Vagina (tissue), 2 donors: ENCODE results near the gene NOP9. TPM values are rescaled to one million over a fixed set of nuclear protein-coding genes. Genes with fewer than 3 reads are reported as not detected.

Experiments
- DNase-seq, 2 donors: peaks; one replicate each; pipeline ENCODE4 v3.0.0-alpha.2; 2017; ENCODE audit errors: extremely low spot score in 2 of 2
- H3K27ac ChIP-seq: fragments of 200-600 bp; sonication (generic); one replicate; pipeline ENCODE4 v1.5.1; 2019
- H3K27me3 ChIP-seq: fragments of 200-600 bp; sonication (generic); one replicate; pipeline ENCODE4 v1.5.1; 2019
- H3K36me3 ChIP-seq, 2 donors: fragments of 200-600 bp; sonication (generic); one replicate each; pipeline ENCODE4 v1.5.1; 2017 to 2019
- H3K4me1 ChIP-seq: fragments of 200-600 bp; sonication (generic); one replicate; pipeline ENCODE4 v1.5.1; 2019
- H3K4me3 ChIP-seq, 2 donors: fragments of 200-600 bp; sonication (generic); 1 replicate in 1 of 2; 2 replicates in 1 of 2; pipeline ENCODE4 v1.5.1; 2016 to 2019
- H3K9me3 ChIP-seq: fragments of 200-600 bp; sonication (generic); one replicate; pipeline ENCODE4 v1.5.1; 2019
- POLR2A ChIP-seq, 2 donors: fragments of 450-650 bp; IDR thresholded peaks; one replicate each; pipeline ENCODE4 v1.6.1; 2017; ENCODE audit warnings: antibody characterized with exemption in 2 of 2, mild to moderate bottlenecking in 2 of 2, moderate library complexity in 2 of 2
- POLR2AphosphoS5 ChIP-seq, 2 donors: sonication (generic); formaldehyde crosslinking; IDR thresholded peaks; one replicate each; pipeline ENCODE4 v1.9.0; 2017; ENCODE audit warnings: antibody characterized with exemption in 2 of 2, mild to moderate bottlenecking in 2 of 2, low read depth in 1 of 2; ENCODE audit not compliant: insufficient read depth in 1 of 2
- intact Hi-C: fragments of 100-400 bp; cut with DNase I; formaldehyde crosslinking; loops from one replicate; pipeline ENCODE4 v1.15.1; 2023
- total RNA-seq: library from RNA; depleted of rRNA; stranded (reverse); fragments of >200 nt; gene quantifications from one replicate; pipeline ENCODE4 v1.2.3, GENCODE V29; 2016
- TF ChIP-seq, protein P1 (sequence below), 3 experiments: fragments of 450-650 bp in 2 of 3; fragments of 200-600 bp in 1 of 3; sonication (generic) in 1 of 3; IDR thresholded peaks; one replicate each; pipeline ENCODE4 v1.5.1; 2017 to 2019; ENCODE audit warnings: antibody characterized with exemption in 3 of 3, mild to moderate bottlenecking in 2 of 3, moderate library complexity in 2 of 3

The NOP9 gene
- total RNA-seq, 1 donor from 2014 or later: 13.8 TPM

DNA sequence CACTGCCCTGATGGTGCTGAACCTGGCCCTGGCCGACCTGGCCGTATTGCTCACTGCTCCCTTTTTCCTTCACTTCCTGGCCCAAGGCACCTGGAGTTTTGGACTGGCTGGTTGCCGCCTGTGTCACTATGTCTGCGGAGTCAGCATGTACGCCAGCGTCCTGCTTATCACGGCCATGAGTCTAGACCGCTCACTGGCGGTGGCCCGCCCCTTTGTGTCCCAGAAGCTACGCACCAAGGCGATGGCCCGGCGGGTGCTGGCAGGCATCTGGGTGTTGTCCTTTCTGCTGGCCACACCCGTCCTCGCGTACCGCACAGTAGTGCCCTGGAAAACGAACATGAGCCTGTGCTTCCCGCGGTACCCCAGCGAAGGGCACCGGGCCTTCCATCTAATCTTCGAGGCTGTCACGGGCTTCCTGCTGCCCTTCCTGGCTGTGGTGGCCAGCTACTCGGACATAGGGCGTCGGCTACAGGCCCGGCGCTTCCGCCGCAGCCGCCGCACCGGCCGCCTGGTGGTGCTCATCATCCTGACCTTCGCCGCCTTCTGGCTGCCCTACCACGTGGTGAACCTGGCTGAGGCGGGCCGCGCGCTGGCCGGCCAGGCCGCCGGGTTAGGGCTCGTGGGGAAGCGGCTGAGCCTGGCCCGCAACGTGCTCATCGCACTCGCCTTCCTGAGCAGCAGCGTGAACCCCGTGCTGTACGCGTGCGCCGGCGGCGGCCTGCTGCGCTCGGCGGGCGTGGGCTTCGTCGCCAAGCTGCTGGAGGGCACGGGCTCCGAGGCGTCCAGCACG lies 16.4 kb downstream of the NOP9 start:
- TF ChIP-seq POLR2A (IDR thresholded peaks at IDR 0.05) (no peak), POLR2AphosphoS5 (IDR thresholded peaks at IDR 0.05; ENCODE audit: insufficient read depth in 1 of 2, low read depth in 1 of 2) (peak; percentile 19 to 62)
- TF ChIP-seq, protein P1, sequence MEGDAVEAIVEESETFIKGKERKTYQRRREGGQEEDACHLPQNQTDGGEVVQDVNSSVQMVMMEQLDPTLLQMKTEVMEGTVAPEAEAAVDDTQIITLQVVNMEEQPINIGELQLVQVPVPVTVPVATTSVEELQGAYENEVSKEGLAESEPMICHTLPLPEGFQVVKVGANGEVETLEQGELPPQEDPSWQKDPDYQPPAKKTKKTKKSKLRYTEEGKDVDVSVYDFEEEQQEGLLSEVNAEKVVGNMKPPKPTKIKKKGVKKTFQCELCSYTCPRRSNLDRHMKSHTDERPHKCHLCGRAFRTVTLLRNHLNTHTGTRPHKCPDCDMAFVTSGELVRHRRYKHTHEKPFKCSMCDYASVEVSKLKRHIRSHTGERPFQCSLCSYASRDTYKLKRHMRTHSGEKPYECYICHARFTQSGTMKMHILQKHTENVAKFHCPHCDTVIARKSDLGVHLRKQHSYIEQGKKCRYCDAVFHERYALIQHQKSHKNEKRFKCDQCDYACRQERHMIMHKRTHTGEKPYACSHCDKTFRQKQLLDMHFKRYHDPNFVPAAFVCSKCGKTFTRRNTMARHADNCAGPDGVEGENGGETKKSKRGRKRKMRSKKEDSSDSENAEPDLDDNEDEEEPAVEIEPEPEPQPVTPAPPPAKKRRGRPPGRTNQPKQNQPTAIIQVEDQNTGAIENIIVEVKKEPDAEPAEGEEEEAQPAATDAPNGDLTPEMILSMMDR (IDR thresholded peaks at IDR 0.05): peak in 1 of 3 experiments; percentile 7
- Histone ChIP-seq H3K9me3 (no peaks in the 10 kb centered on the region), H3K36me3 (no peaks in the 10 kb centered on the region), H3K4me3 (peak overlapping the region in 1 of 2 donors; percentile 21), H3K27ac (peak overlapping the region; percentile 87), H3K27me3 (no peaks in the 10 kb centered on the region), H3K4me1 (peaks cover 59% of the 10 kb centered on the region)
- intact Hi-C loops: no loop called here
- DNase-seq: no peak

DNA sequence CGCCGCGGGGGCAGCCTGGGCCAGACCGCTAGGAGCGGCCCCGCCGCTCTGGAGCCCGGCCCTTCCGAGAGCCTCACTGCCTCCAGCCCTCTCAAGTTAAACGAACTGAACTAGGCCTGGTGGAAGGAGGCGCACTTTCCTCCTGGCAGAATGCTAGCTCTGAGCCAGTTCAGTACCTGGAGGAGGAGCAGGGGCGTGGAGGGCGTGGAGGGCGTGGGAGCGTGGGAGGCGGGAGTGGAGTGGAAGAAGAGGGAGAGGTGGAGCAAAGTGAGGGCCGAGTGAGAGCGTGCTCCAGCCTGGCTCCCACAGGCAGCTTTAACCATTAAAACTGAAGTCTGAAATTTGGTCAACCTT lies 16.9 kb downstream of the NOP9 start:
- DNase-seq: no peak
- TF ChIP-seq POLR2AphosphoS5 (IDR thresholded peaks at IDR 0.05; ENCODE audit: insufficient read depth in 1 of 2, low read depth in 1 of 2) (no peak), POLR2A (IDR thresholded peaks at IDR 0.05) (no peak)
- TF ChIP-seq, protein P1 (IDR thresholded peaks at IDR 0.05): no peak
- H3K9me3 ChIP-seq: no peaks in the 10 kb centered on the region
- H3K27me3 ChIP-seq: no peaks in the 10 kb centered on the region
- peak overlapping the region in 1 of 2 donors; percentile 21 for H3K4me3 ChIP-seq
- no peaks in the 10 kb centered on the region for H3K36me3 ChIP-seq
- intact Hi-C loops: no loop called here
- H3K27ac ChIP-seq: peak overlapping the region; percentile 87
- H3K4me1 ChIP-seq: peaks cover 53% of the 10 kb centered on the region

DNA sequence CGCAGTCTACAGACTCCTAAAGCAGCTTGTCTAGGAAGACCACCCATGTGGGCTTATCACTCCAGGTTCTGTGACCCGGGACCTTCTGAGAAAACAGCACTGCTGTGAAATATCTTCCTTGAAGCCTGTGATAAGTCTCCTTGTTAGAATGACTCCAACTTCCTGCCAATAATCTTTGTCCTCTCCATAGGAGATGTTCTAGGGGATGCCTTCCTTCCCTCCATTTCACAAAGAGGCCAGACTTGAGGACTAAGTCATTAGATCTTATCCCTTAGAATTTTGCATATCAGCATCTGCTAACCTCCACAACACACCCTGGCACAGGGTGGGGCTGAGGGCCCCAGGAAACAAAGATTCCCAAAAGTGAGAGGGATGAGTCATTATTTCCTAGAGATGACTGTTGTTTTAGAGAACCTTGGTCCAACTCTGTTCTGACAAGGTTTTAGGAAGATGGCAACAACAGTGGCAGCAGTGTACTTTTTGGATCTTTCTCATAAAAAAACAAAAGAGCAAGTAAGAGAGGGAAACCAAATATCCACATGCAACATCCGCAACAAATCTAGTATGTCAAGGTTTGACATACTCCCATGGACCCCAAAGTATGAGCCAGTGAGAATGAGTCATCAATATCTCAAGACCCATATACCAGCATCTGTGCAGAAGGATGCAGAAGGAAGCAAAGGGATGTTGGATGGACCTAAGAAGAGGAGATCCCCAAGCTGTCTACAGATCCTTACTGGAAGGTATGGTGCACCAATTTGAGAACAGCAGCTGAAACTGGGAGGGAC lies 17.7 kb downstream of the NOP9 start:
- H3K4me3 ChIP-seq: no peak overlapping the region
- H3K27me3 ChIP-seq: no peaks in the 10 kb centered on the region
- no peaks in the 10 kb centered on the region for H3K36me3 ChIP-seq
- TF ChIP-seq, protein P1 (IDR thresholded peaks at IDR 0.05): no peak
- TF ChIP-seq POLR2A (IDR thresholded peaks at IDR 0.05) (no peak), POLR2AphosphoS5 (IDR thresholded peaks at IDR 0.05; ENCODE audit: insufficient read depth in 1 of 2, low read depth in 1 of 2) (no peak)
- H3K4me1 ChIP-seq: peaks cover 46% of the 10 kb centered on the region
- H3K27ac ChIP-seq: peak overlapping the region; percentile 87
- intact Hi-C loops: no loop called here
- H3K9me3 ChIP-seq: no peaks in the 10 kb centered on the region
- DNase-seq: no peak

DNA sequence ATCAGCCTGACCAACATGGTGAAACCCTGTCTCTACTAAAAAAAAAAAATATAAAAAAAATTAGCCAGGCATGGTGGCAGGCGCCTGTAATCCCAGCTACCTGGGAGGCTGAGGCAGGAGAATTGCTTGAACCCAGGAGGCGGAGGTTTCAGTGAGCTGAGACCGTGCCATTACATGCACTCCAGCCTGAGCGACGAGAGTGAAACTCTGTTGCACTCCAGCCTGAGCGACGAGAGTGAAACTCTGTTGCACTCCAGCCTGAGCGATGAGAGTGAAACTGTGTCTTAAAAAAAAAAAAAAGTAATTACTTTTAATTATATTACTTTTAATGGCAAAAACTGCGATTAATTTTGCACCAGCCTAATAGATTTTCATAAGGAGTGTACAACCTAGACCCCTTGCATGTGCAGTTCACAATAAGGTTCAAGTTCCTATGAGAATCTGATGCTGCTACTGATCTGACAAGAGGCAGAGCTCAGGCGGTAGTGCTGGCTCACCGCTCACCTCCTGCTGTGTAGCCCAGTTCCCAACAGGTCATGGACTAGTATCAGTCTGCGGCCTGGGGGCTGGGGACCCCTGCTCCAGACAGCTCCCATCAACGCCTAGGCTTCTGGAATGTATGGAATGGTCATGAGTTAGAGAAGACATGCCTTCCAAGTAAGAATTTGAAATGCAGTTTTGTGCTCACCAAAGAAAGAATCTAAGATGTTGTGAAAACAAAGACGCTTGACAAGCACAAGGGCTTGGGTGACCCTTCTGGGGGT lies 21.7 kb downstream of the NOP9 start:
- no peaks in the 10 kb centered on the region for H3K9me3 ChIP-seq
- TF ChIP-seq POLR2AphosphoS5 (IDR thresholded peaks at IDR 0.05; ENCODE audit: insufficient read depth in 1 of 2, low read depth in 1 of 2) (no peak), POLR2A (IDR thresholded peaks at IDR 0.05) (no peak)
- TF ChIP-seq, protein P1 (IDR thresholded peaks at IDR 0.05): no peak
- H3K36me3 ChIP-seq: no peaks in the 10 kb centered on the region
- no peak overlapping the region for H3K4me3 ChIP-seq
- H3K27me3 ChIP-seq: no peaks in the 10 kb centered on the region
- no peak overlapping the region for H3K27ac ChIP-seq
- no peak for DNase-seq
- peaks cover 7% of the 10 kb centered on the region for H3K4me1 ChIP-seq
- intact Hi-C loops: no loop called here
